ENCODE data around the gene CRACR2A. TPM values are rescaled to one million over a fixed set of nuclear protein-coding genes. Genes with fewer than 3 reads are reported as not detected.

Gene CRACR2A
- total and polyA plus RNA-seq, 2 donors from 2014 or later, result 0.22 to 6.1 TPM

- no peaks in the 10 kb centered on the region for H3K9me3 ChIP-seq (ENCODE audit: control insufficient read depth in 2 of 3, insufficient read depth in 1 of 3, low read length in 3 of 3)
- FAIRE-seq (no peak), DNase-seq (no peak)
- H3K36me3 ChIP-seq (ENCODE audit: control insufficient read depth in 2 of 3, insufficient read depth in 3 of 3, low read length in 3 of 3), result peaks cover 0 to 2% (median 0%) of the 10 kb centered on the region in 3 donors
- H3K27me3 ChIP-seq (ENCODE audit: control insufficient read depth, insufficient read depth, low read length), result no peaks in the 10 kb centered on the region
- no peak for TF ChIP-seq CTCF (IDR thresholded peaks at IDR 0.05; ENCODE audit: borderline replicate concordance, extremely low read depth, insufficient read depth)
- H3K9ac ChIP-seq (ENCODE audit: low read length in 3 of 3), result no peak overlapping the region
- no peak overlapping the region for H3K27ac ChIP-seq (ENCODE audit: low read depth in 2 of 2, low read length in 2 of 2)
- H3K4me3 ChIP-seq (ENCODE audit: low read length in 3 of 3), result no peak overlapping the region
- intact Hi-C loops (cut with DNase I), result no loop called here
- H3K4me1 ChIP-seq (ENCODE audit: control insufficient read depth in 2 of 3, insufficient read depth in 2 of 3, low read depth in 1 of 3, low read length in 3 of 3), result no peaks in the 10 kb centered on the region
Measured at GRCh38 chr12:3671330-3672112, 81.4 kb downstream of the CRACR2A start.

- H3K9me3 ChIP-seq (ENCODE audit: control insufficient read depth in 2 of 3, insufficient read depth in 1 of 3, low read length in 3 of 3), result no peaks in the 10 kb centered on the region
- no peaks in the 10 kb centered on the region for H3K4me1 ChIP-seq (ENCODE audit: control insufficient read depth in 2 of 3, insufficient read depth in 2 of 3, low read depth in 1 of 3, low read length in 3 of 3)
- peaks cover 0 to 2% (median 0%) of the 10 kb centered on the region in 3 donors for H3K36me3 ChIP-seq (ENCODE audit: control insufficient read depth in 2 of 3, insufficient read depth in 3 of 3, low read length in 3 of 3)
- H3K27me3 ChIP-seq (ENCODE audit: control insufficient read depth, insufficient read depth, low read length), result no peaks in the 10 kb centered on the region
- H3K4me3 ChIP-seq (ENCODE audit: low read length in 3 of 3), result no peak overlapping the region
- no peak overlapping the region for H3K27ac ChIP-seq (ENCODE audit: low read depth in 2 of 2, low read length in 2 of 2)
- no peak overlapping the region for H3K9ac ChIP-seq (ENCODE audit: low read length in 3 of 3)
- FAIRE-seq (no peak), DNase-seq (no peak)
- intact Hi-C loops (cut with DNase I), result no loop called here
- no peak for TF ChIP-seq CTCF (IDR thresholded peaks at IDR 0.05; ENCODE audit: borderline replicate concordance, extremely low read depth, insufficient read depth)
Measured at GRCh38 chr12:3670083-3670620, 82.8 kb downstream of the CRACR2A start.

- Histone ChIP-seq H3K9me3 (ENCODE audit: control insufficient read depth in 2 of 3, insufficient read depth in 1 of 3, low read length in 3 of 3) (no peaks in the 10 kb centered on the region), H3K4me3 (ENCODE audit: low read length in 3 of 3) (no peak overlapping the region), H3K9ac (ENCODE audit: low read length in 3 of 3) (no peak overlapping the region), H3K27ac (ENCODE audit: low read depth in 2 of 2, low read length in 2 of 2) (no peak overlapping the region), H3K4me1 (ENCODE audit: control insufficient read depth in 2 of 3, insufficient read depth in 2 of 3, low read depth in 1 of 3, low read length in 3 of 3) (no peaks in the 10 kb centered on the region), H3K36me3 (ENCODE audit: control insufficient read depth in 2 of 3, insufficient read depth in 3 of 3, low read length in 3 of 3) (peaks cover 0 to 2% (median 0%) of the 10 kb centered on the region in 3 donors), H3K27me3 (ENCODE audit: control insufficient read depth, insufficient read depth, low read length) (no peaks in the 10 kb centered on the region)
- no peak for TF ChIP-seq CTCF (IDR thresholded peaks at IDR 0.05; ENCODE audit: borderline replicate concordance, extremely low read depth, insufficient read depth)
- intact Hi-C loops (cut with DNase I), result no loop called here
- FAIRE-seq, result no peak
- DNase-seq, result no peak
Measured at GRCh38 chr12:3669594-3669993, 83.3 kb downstream of the CRACR2A start.
